ENCODE data around the gene KCTD15.

GRCh38 chr19:33802001-33802400, 5.3 kb downstream of the KCTD15 start:
- TF ChIP-seq TCF12 (IDR thresholded peaks at IDR 0.05; ENCODE audit: low read depth): no peak
- TF ChIP-seq EGR1 (IDR thresholded peaks at IDR 0.05): no peak
- TF ChIP-seq CREB1 (IDR thresholded peaks at IDR 0.05; ENCODE audit: low read depth): no peak
- TF ChIP-seq, protein P1, sequence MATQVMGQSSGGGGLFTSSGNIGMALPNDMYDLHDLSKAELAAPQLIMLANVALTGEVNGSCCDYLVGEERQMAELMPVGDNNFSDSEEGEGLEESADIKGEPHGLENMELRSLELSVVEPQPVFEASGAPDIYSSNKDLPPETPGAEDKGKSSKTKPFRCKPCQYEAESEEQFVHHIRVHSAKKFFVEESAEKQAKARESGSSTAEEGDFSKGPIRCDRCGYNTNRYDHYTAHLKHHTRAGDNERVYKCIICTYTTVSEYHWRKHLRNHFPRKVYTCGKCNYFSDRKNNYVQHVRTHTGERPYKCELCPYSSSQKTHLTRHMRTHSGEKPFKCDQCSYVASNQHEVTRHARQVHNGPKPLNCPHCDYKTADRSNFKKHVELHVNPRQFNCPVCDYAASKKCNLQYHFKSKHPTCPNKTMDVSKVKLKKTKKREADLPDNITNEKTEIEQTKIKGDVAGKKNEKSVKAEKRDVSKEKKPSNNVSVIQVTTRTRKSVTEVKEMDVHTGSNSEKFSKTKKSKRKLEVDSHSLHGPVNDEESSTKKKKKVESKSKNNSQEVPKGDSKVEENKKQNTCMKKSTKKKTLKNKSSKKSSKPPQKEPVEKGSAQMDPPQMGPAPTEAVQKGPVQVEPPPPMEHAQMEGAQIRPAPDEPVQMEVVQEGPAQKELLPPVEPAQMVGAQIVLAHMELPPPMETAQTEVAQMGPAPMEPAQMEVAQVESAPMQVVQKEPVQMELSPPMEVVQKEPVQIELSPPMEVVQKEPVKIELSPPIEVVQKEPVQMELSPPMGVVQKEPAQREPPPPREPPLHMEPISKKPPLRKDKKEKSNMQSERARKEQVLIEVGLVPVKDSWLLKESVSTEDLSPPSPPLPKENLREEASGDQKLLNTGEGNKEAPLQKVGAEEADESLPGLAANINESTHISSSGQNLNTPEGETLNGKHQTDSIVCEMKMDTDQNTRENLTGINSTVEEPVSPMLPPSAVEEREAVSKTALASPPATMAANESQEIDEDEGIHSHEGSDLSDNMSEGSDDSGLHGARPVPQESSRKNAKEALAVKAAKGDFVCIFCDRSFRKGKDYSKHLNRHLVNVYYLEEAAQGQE (IDR thresholded peaks at IDR 0.05; ENCODE audit: low read depth): no peak
- TF ChIP-seq EP300 (IDR thresholded peaks at IDR 0.05; ENCODE audit: borderline replicate concordance): no peak
- no peak for TF ChIP-seq YY1 (IDR thresholded peaks at IDR 0.05; ENCODE audit: low read depth)
